Fibroblast of lung (primary cell): ENCODE results near the gene OR10H2. TPM values are rescaled to one million over a fixed set of nuclear protein-coding genes. Genes with fewer than 3 reads are reported as not detected.

Experiments
- DNase-seq, 2 donors: peaks; one replicate each; pipeline versions ENCODE4 v3.0.0 to v3.0.0-alpha.2; 2010; ENCODE audit warnings: low read depth in 2 of 2
- H2AFZ ChIP-seq: 2 replicates; pipeline ENCODE4 v1.5.1; 2012; ENCODE audit warnings: low read length, control low read depth, inconsistent platforms
- H3K27ac ChIP-seq: 2 replicates; pipeline ENCODE4 v1.5.1; 2011; ENCODE audit warnings: low read length, control low read depth; ENCODE audit not compliant: insufficient read depth
- H3K27me3 ChIP-seq: 2 replicates; pipeline ENCODE4 v1.5.1; 2011; ENCODE audit warnings: mild to moderate bottlenecking, low read length; ENCODE audit not compliant: control insufficient read depth, insufficient read depth
- H3K36me3 ChIP-seq: 2 replicates; pipeline ENCODE4 v1.5.1; 2011; ENCODE audit warnings: low read length; ENCODE audit not compliant: control insufficient read depth, insufficient read depth
- H3K4me1 ChIP-seq: 2 replicates; pipeline ENCODE4 v1.5.1; 2011; ENCODE audit warnings: low read length; ENCODE audit not compliant: control insufficient read depth, insufficient read depth; ENCODE audit errors: extremely low read depth
- H3K4me2 ChIP-seq: 2 replicates; pipeline ENCODE4 v1.5.1; 2011; ENCODE audit warnings: low read length, control low read depth; ENCODE audit not compliant: insufficient read depth; ENCODE audit errors: extremely low read depth
- H3K4me3 ChIP-seq, 4 experiments: fragments of 200-600 bp in 1 of 4; sonication (generic) in 1 of 4; replicated peaks in 1 of 4; 2 replicates each; pipeline ENCODE4 v1.5.1; 2011 to 2016; ENCODE audit warnings: low read length in 4 of 4, low read depth in 3 of 4, mild to moderate bottlenecking in 3 of 4, control low read depth in 2 of 4, inconsistent platforms in 1 of 4, mixed read lengths in 1 of 4; ENCODE audit not compliant: insufficient read depth in 1 of 4; ENCODE audit errors: control extremely low read depth in 1 of 4
- H3K79me2 ChIP-seq: 2 replicates; pipeline ENCODE4 v1.5.1; 2012; ENCODE audit warnings: mild to moderate bottlenecking, low read length, inconsistent platforms; ENCODE audit not compliant: control insufficient read depth, insufficient read depth
- H3K9ac ChIP-seq: 2 replicates; pipeline ENCODE4 v1.5.1; 2011; ENCODE audit warnings: mild to moderate bottlenecking, low read length, control low read depth; ENCODE audit not compliant: insufficient read depth
- H3K9me3 ChIP-seq: 2 replicates; pipeline ENCODE4 v1.5.1; 2012; ENCODE audit warnings: low read depth, low read length; ENCODE audit not compliant: control insufficient read depth, insufficient read depth
- H4K20me1 ChIP-seq: 2 replicates; pipeline ENCODE4 v1.5.1; 2011; ENCODE audit warnings: low read length; ENCODE audit not compliant: control insufficient read depth, insufficient read depth; ENCODE audit errors: extremely low read depth
- EZH2 ChIP-seq: IDR thresholded peaks from 2 replicates; pipeline ENCODE4 v1.5.1; 2012; ENCODE audit warnings: low read length, control low read depth, mild to moderate bottlenecking; ENCODE audit errors: missing control alignments
- polyA plus RNA-seq, 2 donors: library from polyadenylated mRNA; depleted of rRNA in 1 of 2; stranded (reverse) in 1 of 2; unstranded in 1 of 2; fragments of >200 nt; gene quantifications; 2 replicates each; pipeline ENCODE4 v1.2.1, GENCODE V29; 2011 to 2012; ENCODE audit warnings: missing spikeins in 1 of 2
- total RNA-seq: library from RNA; depleted of rRNA; stranded (reverse); fragments of >200 nt; gene quantifications from 2 replicates; pipeline ENCODE4 v1.2.1, GENCODE V29; 2014
- TF ChIP-seq, protein P1 (sequence below), 2 donors: IDR thresholded peaks in 1 of 2; conservative IDR thresholded peaks in 1 of 2; 1 replicate in 1 of 2; 2 replicates in 1 of 2; pipeline ENCODE4 v1.5.1; 2011 to 2012; ENCODE audit warnings: low read length in 2 of 2, control low read depth in 1 of 2, inconsistent platforms in 1 of 2, low read depth in 1 of 2, mild to moderate bottlenecking in 1 of 2

OR10H2 gene
- total and polyA plus RNA-seq, 2 donors (not counting 1 experiment from before 2014, with no cell fraction given): not detected

DNA sequence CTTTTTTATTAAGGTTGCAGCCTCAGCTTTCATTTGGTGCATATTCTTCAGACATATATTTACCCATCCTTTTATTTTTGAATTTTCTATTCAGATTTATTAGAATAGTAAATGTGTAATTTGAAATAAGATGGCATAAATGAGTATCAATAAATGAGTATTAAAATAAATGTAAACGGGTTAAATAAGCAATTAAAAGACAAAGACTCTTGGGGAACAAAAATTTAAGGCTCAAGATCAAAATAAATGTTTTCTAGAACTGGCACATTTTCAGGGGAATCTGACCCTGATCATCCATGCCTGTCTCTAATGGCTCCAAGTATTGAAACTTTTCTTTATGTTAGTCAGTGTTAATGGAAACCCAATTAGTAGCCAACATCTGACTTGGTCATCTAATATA lies 13.0 kb downstream of the OR10H2 start:
- H4K20me1 ChIP-seq: no peaks in the 10 kb centered on the region
- no peak for TF ChIP-seq EZH2
- TF ChIP-seq, protein P1, sequence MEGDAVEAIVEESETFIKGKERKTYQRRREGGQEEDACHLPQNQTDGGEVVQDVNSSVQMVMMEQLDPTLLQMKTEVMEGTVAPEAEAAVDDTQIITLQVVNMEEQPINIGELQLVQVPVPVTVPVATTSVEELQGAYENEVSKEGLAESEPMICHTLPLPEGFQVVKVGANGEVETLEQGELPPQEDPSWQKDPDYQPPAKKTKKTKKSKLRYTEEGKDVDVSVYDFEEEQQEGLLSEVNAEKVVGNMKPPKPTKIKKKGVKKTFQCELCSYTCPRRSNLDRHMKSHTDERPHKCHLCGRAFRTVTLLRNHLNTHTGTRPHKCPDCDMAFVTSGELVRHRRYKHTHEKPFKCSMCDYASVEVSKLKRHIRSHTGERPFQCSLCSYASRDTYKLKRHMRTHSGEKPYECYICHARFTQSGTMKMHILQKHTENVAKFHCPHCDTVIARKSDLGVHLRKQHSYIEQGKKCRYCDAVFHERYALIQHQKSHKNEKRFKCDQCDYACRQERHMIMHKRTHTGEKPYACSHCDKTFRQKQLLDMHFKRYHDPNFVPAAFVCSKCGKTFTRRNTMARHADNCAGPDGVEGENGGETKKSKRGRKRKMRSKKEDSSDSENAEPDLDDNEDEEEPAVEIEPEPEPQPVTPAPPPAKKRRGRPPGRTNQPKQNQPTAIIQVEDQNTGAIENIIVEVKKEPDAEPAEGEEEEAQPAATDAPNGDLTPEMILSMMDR (conservative IDR thresholded peaks at IDR 0.05 in 1 of 2, IDR thresholded peaks at IDR 0.05 in 1 of 2; ENCODE audit: low read depth in 1 of 2, low read length in 2 of 2): no peak

DNA sequence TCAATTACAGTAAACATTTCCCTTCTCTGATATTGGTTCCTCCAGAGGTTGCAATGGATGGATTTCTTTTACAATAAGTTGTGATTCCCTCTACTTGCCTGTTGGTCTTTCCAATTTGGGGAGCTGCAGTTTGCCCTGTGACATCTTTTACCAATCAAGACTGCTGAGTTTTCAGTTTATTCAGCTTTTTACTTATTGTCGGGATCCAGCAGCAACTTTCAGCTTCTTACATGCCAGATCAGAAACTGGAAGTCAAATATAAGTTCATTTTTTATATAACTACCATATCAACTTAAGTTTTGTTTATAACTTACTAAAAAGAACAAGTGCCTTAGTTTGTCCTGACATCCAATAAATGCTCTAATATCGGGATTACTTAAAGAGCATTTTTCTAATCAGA lies 20.4 kb downstream of the OR10H2 start:
- Histone ChIP-seq H3K4me3 (no peak overlapping the region), H3K4me1 (no peaks in the 10 kb centered on the region), H3K36me3 (no peaks in the 10 kb centered on the region), H3K79me2 (no peaks in the 10 kb centered on the region), H3K4me2 (no peak overlapping the region), H4K20me1 (no peaks in the 10 kb centered on the region), H3K27ac (no peak overlapping the region), H2AFZ (no peak overlapping the region), H3K9ac (no peak overlapping the region), H3K9me3 (no peaks in the 10 kb centered on the region), H3K27me3 (no peaks in the 10 kb centered on the region)
- TF ChIP-seq, protein P1 (conservative IDR thresholded peaks at IDR 0.05 in 1 of 2, IDR thresholded peaks at IDR 0.05 in 1 of 2; ENCODE audit: low read depth in 1 of 2, low read length in 2 of 2): no peak
- no peak for TF ChIP-seq EZH2
- no peak for DNase-seq

More for the DNA sequence above, 13.0 kb downstream of the OR10H2 start:
- Histone ChIP-seq H3K36me3 (no peaks in the 10 kb centered on the region), H3K4me2 (no peak overlapping the region), H3K79me2 (no peaks in the 10 kb centered on the region), H3K9me3 (no peaks in the 10 kb centered on the region), H3K4me3 (no peak overlapping the region), H3K9ac (no peak overlapping the region), H3K4me1 (no peaks in the 10 kb centered on the region), H3K27ac (no peak overlapping the region), H2AFZ (no peak overlapping the region), H3K27me3 (no peaks in the 10 kb centered on the region)
- no peak for DNase-seq

DNA sequence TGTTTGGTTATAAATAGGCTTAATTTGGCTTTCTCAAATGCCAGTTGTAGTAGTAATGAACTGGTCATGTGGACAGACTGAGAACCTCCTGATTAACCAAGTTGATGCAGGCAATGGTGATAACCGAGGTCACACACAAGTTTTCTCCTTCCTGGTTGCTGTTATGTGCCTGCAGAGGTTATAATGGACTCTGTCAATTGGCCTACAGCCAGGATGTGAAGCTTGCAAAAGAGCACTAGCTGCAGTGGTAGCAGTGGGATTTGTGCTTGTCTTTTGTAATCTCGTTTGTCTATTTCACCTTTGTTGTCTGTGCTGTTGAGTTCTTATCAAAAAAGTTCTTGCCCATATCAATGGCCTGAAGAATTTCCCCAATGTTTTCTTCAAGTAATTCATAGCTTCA lies 30.6 kb downstream of the OR10H2 start:
- H3K9me3 ChIP-seq: no peaks in the 10 kb centered on the region
- no peaks in the 10 kb centered on the region for H3K27me3 ChIP-seq
- H3K9ac ChIP-seq: no peak overlapping the region
- H4K20me1 ChIP-seq: no peaks in the 10 kb centered on the region
- H3K4me1 ChIP-seq: no peaks in the 10 kb centered on the region
- DNase-seq: no peak
- H3K79me2 ChIP-seq: no peaks in the 10 kb centered on the region
- H2AFZ ChIP-seq: no peak overlapping the region
- H3K36me3 ChIP-seq: no peaks in the 10 kb centered on the region
- H3K27ac ChIP-seq: no peak overlapping the region
- no peak overlapping the region for H3K4me3 ChIP-seq
- no peak overlapping the region for H3K4me2 ChIP-seq
- TF ChIP-seq, protein P1 (conservative IDR thresholded peaks at IDR 0.05 in 1 of 2, IDR thresholded peaks at IDR 0.05 in 1 of 2; ENCODE audit: low read depth in 1 of 2, low read length in 2 of 2): no peak
- no peak for TF ChIP-seq EZH2
